Sciatic nerve (tissue), 2 donors: Measurements from ENCODE around the gene HEXIM2. TPM values are rescaled to one million over a fixed set of nuclear protein-coding genes. Genes with fewer than 3 reads are reported as not detected.
"Not testable (repeated sequence)": the region's sequence is repeated elsewhere in the genome, so short reads cannot be mapped to it uniquely, and the experiment has no call there.

Experiments
- ATAC-seq: fragments of 200-7000 bp; cut with Tn5 transposase; one replicate; pipeline ENCODE4 v1.9.1; 2020; ENCODE audit warnings: mild to moderate bottlenecking, moderate library complexity
- DNase-seq: peaks from one replicate; pipeline ENCODE4 v3.0.0-alpha.2; 2020; ENCODE audit warnings: low spot score
- intact Hi-C: fragments of 100-400 bp; cut with DNase I; formaldehyde crosslinking; loops from one replicate; pipeline ENCODE4 v1.14.2; 2022
- microRNA-seq: library from miRNA; unstranded; fragments of <30 nt; microRNA quantifications from one replicate; pipeline ENCODE4 v1.2.0, GENCODE V29; 2020
- total RNA-seq: library from RNA; stranded (reverse); fragmentation: NEBNext Ultra II Directional; extraction: Animal tissue kit (Norgen Biotek cat#: 25700); gene quantifications from one replicate; pipeline ENCODE4 v1.2.1, GENCODE V29; 2021
- donor health status: DM: no; HTN: no; CAD: no.
- donor health status: DM: no; HTN: no; CAD: no.

The HEXIM2 gene
- total RNA-seq, 1 donor from 2014 or later, result 6.8 TPM

GRCh38 chr17:45190503-45191255 lies 29.0 kb downstream of the HEXIM2 start:
- no peak for DNase-seq
- intact Hi-C loops, result no loop called here
- no peak for ATAC-seq

GRCh38 chr17:45195424-45195823 lies 33.7 kb downstream of the HEXIM2 start:
- intact Hi-C loops, result loop anchor here (5.0 kb wide), 1 partner anchor 58 kb away; the partner anchor contains the start of gene ACBD4
- DNase-seq, result no peak
- ATAC-seq, result no peak

GRCh38 chr17:45197108-45197507 lies 35.4 kb downstream of the HEXIM2 start:
- ATAC-seq (no peak), DNase-seq (no peak)
- intact Hi-C loops, result loop anchor here (5.0 kb wide), 1 partner anchor 60 kb away; the partner anchor contains the start of gene ACBD4

- intact Hi-C loops, result loop anchor here (5.0 kb wide), 1 partner anchor 60 kb away; the partner anchor contains the start of gene ACBD4
Measured at GRCh38 chr17:45197555-45198334, 36.1 kb downstream of the HEXIM2 start.

GRCh38 chr17:45200701-45201100 lies 39.0 kb downstream of the HEXIM2 start:
- DNase-seq (no peak), ATAC-seq (peak; percentile 86)
- intact Hi-C loops, result no loop called here

More at GRCh38 chr17:45197555-45198334, 36.1 kb downstream of the HEXIM2 start:
- DNase-seq, result peak; percentile 96
- peak; percentile 92 for ATAC-seq

GRCh38 chr17:45201457-45201856 lies 39.8 kb downstream of the HEXIM2 start:
- intact Hi-C loops, result no loop called here
- ATAC-seq (no peak), DNase-seq (no peak)

GRCh38 chr17:45201880-45202279 lies 40.2 kb downstream of the HEXIM2 start:
- DNase-seq, intact Hi-C loops: not testable (repeated sequence)

GRCh38 chr17:45218895-45219661 lies 57.4 kb downstream of the HEXIM2 start:
- intact Hi-C loops, result no loop called here
- peak; percentile 89 for ATAC-seq
- DNase-seq, result peak; percentile 95

More at GRCh38 chr17:45201880-45202279, 40.2 kb downstream of the HEXIM2 start:
- peak; percentile 79 for ATAC-seq

Small RNA genes lying within 50 kb of the gene (microRNA-seq; reads per million reads assigned to microRNA genes)
- gene MIR6784, result not detected

Other genes with a start within 250 kb of the HEXIM2 start
- 9.2 TPM for gene GFAP, start 246.4 kb upstream of the HEXIM2 start, total RNA-seq
- 0.40 TPM for gene KIF18B, start 214.1 kb upstream of the HEXIM2 start, total RNA-seq
- gene C1QL1, start 193.6 kb upstream of the HEXIM2 start, total RNA-seq, result 6.0 TPM
- 40.9 TPM for gene DCAKD, start 110.2 kb upstream of the HEXIM2 start, total RNA-seq
- 98.4 TPM for gene NMT1, start 100.6 kb upstream of the HEXIM2 start, total RNA-seq
- 79.4 TPM for gene PLCD3, start 29.4 kb upstream of the HEXIM2 start, total RNA-seq
- gene ACBD4, start 26.2 kb upstream of the HEXIM2 start, total RNA-seq, result 26.4 TPM
- 39.1 TPM for gene HEXIM1, start 13.4 kb upstream of the HEXIM2 start, total RNA-seq
- 39.6 TPM for gene FMNL1, start 60.0 kb downstream of the HEXIM2 start, total RNA-seq
- not detected for gene SPATA32, start 100.2 kb downstream of the HEXIM2 start, total RNA-seq
- gene MAP3K14, start 155.1 kb downstream of the HEXIM2 start, total RNA-seq, result 19.1 TPM